GM12801 (cell line): ENCODE results near the gene ADAT3.

Experiments
- TF ChIP-seq, protein P1 (sequence below): IDR thresholded peaks from one replicate; pipeline ENCODE4 v1.5.1; 2011; ENCODE audit warnings: control low read depth; ENCODE audit not compliant: insufficient read length; ENCODE audit errors: extremely low read depth

Gene ADAT3

DNA sequence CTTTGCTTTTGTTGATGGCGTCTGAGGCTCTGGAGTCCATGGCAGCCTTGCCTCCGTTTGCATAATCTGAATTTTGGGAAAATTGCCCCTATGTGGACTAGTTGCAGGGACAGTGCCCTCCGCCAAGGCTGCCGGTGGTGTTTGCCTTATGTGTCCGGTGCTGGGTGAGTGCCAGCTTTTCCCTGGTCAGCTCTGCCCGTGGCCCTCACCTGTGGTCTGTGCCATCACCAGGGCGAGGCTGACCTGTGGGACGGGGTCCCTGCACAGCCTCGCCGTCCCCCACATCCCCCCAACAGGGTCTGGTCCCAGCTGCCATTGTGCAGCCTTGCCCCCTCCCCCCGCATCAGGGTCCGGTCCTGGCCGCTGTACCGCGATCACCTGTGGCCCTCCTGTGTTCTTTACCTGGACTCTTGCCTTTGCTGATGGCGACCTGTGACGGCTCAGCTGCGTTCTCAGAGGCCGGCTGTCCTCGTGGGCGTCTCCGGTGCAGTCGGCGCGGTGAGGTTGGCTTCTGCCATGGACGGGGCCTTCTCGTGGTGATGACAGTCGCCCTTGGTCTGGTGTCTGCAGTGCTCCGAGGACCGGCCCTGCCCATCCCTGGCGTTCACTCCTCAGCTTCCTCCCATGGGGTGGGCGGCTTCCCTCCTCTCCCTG, 48.4 kb downstream of the ADAT3 start:
- TF ChIP-seq, protein P1, sequence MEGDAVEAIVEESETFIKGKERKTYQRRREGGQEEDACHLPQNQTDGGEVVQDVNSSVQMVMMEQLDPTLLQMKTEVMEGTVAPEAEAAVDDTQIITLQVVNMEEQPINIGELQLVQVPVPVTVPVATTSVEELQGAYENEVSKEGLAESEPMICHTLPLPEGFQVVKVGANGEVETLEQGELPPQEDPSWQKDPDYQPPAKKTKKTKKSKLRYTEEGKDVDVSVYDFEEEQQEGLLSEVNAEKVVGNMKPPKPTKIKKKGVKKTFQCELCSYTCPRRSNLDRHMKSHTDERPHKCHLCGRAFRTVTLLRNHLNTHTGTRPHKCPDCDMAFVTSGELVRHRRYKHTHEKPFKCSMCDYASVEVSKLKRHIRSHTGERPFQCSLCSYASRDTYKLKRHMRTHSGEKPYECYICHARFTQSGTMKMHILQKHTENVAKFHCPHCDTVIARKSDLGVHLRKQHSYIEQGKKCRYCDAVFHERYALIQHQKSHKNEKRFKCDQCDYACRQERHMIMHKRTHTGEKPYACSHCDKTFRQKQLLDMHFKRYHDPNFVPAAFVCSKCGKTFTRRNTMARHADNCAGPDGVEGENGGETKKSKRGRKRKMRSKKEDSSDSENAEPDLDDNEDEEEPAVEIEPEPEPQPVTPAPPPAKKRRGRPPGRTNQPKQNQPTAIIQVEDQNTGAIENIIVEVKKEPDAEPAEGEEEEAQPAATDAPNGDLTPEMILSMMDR: no peak

DNA sequence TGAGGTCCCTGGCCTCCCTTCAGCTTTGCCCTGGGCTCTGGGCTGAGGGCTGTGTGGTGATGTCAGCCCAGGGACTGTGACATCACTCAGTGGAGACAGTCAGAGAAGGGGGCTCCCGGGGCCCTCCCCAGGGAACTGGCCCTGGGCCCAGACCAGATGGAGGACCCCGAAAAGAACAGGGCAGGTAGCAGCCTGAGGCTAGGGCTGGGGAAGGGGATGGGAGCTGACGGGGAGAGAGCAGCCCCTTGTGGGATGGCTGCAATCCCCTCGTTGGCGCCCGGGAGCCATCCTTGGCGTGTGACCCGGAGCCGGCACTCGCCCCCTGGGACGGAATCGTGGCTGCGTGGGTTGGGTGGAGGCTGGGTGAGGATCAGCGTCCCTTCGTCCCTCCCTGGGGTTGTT, 49.3 kb downstream of the ADAT3 start:
- TF ChIP-seq, protein P1: no peak

DNA sequence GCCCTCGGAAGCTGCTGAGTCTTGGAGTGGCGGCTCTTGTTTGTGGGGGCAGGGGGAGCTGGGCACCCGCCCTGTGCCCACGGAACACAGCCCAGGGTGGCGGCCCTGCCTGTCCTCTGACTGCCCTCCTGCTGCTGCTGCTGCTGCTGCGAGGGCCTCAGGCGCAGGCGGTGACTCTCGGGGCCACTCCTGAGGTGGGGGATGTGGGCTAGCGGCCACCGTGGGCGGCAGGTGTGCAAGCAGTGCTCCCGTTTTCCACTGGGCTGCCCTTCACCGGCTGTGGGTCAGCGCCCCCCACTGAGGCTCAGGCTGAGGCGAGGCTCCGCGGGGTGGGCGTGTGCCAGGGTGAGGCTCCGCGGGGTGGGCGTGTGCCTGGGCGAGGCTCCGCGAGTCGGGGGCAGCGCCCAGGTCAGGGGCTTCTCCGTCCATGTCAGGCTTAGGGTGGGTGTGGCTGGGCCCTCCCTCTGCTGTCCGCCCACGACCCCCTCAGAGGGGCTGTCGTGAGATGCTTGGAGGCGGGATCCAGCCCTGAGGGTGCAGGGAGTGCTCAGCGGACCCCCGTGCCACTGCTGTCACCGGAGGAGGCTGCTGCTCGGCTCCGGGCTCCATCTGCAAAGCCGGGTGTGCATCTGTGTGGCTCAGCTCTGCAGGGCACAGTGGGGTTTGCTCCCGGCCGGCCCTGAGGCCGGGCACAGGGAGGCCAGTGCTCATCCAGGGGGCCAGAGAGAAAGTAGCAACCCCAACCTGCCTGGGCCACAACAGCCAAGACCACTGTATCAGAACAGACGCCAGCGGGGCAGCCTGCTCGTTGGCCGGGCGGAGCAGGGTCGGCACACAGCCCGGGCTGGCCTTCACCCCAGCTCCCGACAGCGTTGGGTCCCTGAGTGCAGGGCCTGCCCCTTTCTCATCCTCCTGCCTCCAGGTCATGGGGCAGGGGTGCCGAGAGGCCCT, 50.2 kb downstream of the ADAT3 start:
- TF ChIP-seq, protein P1: no peak

DNA sequence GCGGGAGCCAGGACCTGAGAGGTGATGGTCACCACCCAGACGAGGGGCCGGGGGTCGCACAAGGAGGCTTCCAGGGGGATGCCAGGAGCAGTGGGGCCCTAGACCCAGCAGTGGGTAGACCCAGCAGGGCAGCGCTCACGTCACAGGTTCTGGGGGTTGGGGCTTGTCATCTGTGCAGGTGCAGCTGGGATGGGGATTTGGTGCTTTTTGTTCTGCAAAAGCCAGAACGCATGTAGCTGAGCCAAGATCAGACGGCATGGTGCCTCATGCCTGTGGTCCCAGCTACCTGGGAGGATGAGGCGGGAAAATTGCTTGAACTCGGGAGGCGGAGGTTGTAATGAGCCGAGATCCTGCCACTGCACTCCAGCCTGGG, 50.9 kb downstream of the ADAT3 start:
- TF ChIP-seq, protein P1: no peak

DNA sequence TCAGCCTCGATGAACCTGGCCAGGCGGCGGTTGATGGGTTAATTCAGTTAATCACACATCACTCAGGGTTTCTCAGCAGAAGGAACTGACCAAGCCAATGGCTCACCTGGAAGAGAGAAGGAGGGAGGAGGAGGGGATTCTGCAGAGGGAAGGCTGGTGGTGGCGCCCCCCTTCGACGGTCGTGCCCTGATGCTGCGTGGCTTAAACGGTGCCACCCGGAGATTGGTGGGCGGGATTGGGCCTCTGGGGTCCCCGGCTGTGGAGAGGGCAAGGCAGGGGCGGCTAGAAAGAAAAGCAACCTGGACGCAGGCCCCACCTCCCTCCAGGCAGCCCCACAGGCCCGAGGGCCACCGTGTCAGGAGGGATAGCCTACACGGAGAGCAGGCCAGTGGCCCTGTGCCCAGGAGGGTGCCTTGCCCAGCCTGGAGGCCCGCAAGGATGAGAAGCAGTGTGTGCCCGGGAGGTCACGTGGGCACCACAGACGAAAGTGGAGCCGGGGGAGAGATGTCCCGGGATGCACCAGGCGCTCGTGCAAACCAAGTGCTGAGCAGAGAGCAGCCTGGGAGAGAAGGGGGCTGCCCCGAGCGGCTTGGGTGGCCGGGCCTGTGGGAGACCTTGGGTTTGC, 51.8 kb downstream of the ADAT3 start:
- TF ChIP-seq, protein P1: no peak

DNA sequence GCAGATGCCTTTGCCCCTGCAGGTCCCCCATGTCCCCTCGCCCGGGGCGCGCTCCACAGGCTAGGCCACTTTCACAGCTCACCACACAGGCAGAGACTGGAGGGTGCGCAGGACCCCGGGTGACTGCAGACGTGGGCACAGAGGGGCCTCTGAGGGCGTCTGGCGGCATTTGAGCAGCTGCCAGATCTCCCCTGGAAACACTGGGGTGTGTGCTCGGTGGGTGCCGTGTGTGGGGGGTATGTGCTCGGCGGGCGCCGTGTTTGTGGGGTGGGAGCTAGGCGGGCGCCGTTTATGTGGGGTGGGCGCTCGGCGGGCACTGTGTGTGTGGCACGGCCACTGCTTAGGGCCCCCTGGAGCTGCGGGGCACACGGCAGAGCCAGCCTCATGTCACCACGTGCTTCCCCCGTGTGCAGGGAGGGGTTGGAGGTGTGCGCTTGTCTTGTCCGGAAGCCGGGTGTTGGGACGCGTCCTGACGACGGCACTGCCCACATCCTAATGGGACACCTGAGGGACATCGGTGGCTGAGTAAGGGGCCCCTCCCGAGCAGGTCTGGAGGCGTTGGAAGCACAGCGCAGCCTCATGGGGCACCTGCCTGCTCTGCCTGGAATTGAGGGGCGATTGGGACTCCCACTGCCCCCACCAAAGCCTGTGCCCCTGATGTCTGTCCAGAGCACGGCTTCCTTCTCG, 52.5 kb downstream of the ADAT3 start:
- TF ChIP-seq, protein P1: no peak
